Activated T-helper 1 cell treated with anti-CD3 and anti-CD28 coated beads, Interleukin-12 subunit alpha, Interleukin-12 subunit beta, Interleukin-2, Interleukin-4 antibody, amounts not matched to agents 30 ng/mL and 10 ng/mL and 1 ng/mL, durations not matched to agents 14 hours and 24 hours and 36 hours (primary cell): ENCODE measurements around the gene SMAD4. TPM values are rescaled to one million over a fixed set of nuclear protein-coding genes. Genes with fewer than 3 reads are reported as not detected.

Experiments
- DNase-seq: peaks from one replicate; pipeline ENCODE4 v3.0.0; 2021; ENCODE audit warnings: low spot score
- H3K27ac Mint-ChIP-seq: one replicate; pipeline ENCODE4 v1.8.0; 2021; ENCODE audit warnings: mild to moderate bottlenecking, mixed read lengths
- H3K27me3 Mint-ChIP-seq: one replicate; pipeline ENCODE4 v1.8.0; 2022; ENCODE audit warnings: mild to moderate bottlenecking, moderate library complexity, mixed read lengths; ENCODE audit not compliant: insufficient read depth
- H3K36me3 Mint-ChIP-seq: one replicate; pipeline ENCODE4 v1.8.0; 2021; ENCODE audit warnings: low read depth, mixed read lengths
- H3K4me1 Mint-ChIP-seq: one replicate; pipeline ENCODE4 v1.8.0; 2021; ENCODE audit warnings: low read depth, mixed read lengths
- H3K4me3 Mint-ChIP-seq: one replicate; pipeline ENCODE4 v1.8.0; 2021; ENCODE audit warnings: mild to moderate bottlenecking, moderate library complexity, mixed read lengths
- H3K9me3 Mint-ChIP-seq: one replicate; pipeline ENCODE4 v1.8.0; 2021; ENCODE audit warnings: mixed read lengths
- intact Hi-C: fragments of 100-400 bp; cut with micrococcal nuclease; formaldehyde crosslinking; loops from one replicate; pipeline ENCODE4 v1.15.1; 2024
- total RNA-seq: library from RNA; stranded (reverse); gene quantifications from 2 replicates; pipeline ENCODE4 v1.2.3, GENCODE V29; 2022

The SMAD4 gene
- total RNA-seq, 1 donor from 2014 or later: 84.4 TPM

DNA sequence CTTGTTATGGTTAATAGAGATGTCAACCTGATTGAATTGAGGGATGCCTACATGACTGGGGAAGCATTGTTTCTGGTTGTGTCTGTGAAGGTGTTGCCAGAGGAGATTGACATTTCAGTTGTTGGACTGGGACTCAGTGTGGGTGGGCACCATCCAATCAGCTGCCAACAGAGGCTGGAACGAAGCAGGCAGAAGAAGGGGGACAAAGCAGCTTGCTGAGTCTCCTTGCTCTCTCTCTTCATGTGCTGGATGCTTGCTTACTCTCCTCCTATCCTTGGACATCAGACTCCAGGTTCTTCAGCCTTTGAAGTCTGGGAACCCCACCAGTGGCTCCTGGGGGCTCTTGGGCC, 22.2 kb upstream of the SMAD4 start:
- no peak for DNase-seq
- no peak overlapping the region for H3K4me3 Mint-ChIP-seq
- no peak overlapping the region for H3K27ac Mint-ChIP-seq
- no peaks in the 10 kb centered on the region for H3K9me3 Mint-ChIP-seq
- H3K27me3 Mint-ChIP-seq: peaks cover 5% of the 10 kb centered on the region
- intact Hi-C loops: no loop called here
- H3K36me3 Mint-ChIP-seq: no peaks in the 10 kb centered on the region
- no peaks in the 10 kb centered on the region for H3K4me1 Mint-ChIP-seq

DNA sequence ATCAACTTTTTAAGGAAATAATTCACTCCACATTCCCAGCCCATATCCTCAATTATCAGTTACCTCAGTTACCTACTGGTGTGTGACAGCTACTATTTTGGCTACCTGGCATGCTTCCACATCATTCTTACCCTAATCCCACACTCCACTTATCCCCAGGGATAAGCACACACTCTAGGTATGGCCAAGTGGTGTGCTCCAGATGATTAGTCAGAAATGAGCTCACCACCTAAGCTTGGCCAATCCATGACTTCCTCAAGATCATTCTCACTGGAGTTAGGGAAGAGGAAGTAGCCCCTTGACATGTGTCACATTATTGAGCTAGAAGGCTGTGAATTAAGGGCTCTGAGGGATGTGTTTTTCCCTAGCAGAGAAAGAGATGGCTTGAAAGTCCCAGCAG, 20.9 kb upstream of the SMAD4 start:
- H3K9me3 Mint-ChIP-seq: no peaks in the 10 kb centered on the region
- DNase-seq: no peak
- H3K27ac Mint-ChIP-seq: no peak overlapping the region
- H3K27me3 Mint-ChIP-seq: peaks cover 5% of the 10 kb centered on the region
- no peaks in the 10 kb centered on the region for H3K36me3 Mint-ChIP-seq
- H3K4me1 Mint-ChIP-seq: no peaks in the 10 kb centered on the region
- H3K4me3 Mint-ChIP-seq: no peak overlapping the region
- intact Hi-C loops: no loop called here

DNA sequence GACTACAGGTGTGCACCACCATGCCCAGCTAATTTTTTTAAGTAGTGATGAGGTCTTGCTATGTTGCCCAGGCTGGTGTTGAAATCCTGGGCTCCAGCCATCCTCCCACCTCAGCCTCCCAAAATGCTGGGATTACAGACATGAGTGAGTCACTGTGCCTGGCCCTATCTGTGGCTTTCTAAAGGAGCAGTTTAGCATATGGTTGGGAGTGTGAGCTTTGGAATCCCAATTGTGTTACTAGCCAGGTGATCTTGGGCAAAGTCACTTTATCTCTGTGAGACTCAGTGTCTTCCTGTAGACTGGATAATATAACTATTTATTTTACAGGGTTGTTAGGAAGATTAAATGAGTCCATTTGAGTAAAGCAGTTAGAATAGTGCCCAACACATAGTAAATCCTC, 19.8 kb upstream of the SMAD4 start:
- H3K9me3 Mint-ChIP-seq: no peaks in the 10 kb centered on the region
- H3K4me1 Mint-ChIP-seq: no peaks in the 10 kb centered on the region
- intact Hi-C loops: no loop called here
- H3K27me3 Mint-ChIP-seq: peaks cover 5% of the 10 kb centered on the region
- H3K27ac Mint-ChIP-seq: no peak overlapping the region
- DNase-seq: no peak
- no peaks in the 10 kb centered on the region for H3K36me3 Mint-ChIP-seq
- no peak overlapping the region for H3K4me3 Mint-ChIP-seq

DNA sequence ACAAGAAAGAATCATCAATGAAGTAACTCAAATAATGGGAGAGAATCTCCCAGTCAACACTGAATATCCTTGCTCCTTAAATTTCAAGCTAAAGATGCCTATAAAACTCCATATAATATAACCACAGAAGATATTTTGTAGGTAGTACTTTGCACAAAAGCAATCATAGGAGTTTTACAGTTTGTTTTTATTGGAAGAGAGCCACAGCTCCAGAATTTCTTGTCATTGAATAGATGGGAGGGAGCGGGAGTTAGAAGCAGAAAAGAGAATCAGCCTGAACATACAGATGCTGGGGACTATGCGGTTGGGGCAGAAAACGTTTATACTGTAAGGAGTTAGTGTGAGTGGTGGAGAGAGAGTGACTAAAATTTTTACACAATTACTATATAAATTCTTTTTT, 18.3 kb upstream of the SMAD4 start:
- H3K4me3 Mint-ChIP-seq: no peak overlapping the region
- intact Hi-C loops: no loop called here
- H3K27me3 Mint-ChIP-seq: peaks cover 5% of the 10 kb centered on the region
- H3K9me3 Mint-ChIP-seq: no peaks in the 10 kb centered on the region
- no peaks in the 10 kb centered on the region for H3K4me1 Mint-ChIP-seq
- no peak overlapping the region for H3K27ac Mint-ChIP-seq
- peaks cover 1% of the 10 kb centered on the region for H3K36me3 Mint-ChIP-seq
- DNase-seq: no peak

DNA sequence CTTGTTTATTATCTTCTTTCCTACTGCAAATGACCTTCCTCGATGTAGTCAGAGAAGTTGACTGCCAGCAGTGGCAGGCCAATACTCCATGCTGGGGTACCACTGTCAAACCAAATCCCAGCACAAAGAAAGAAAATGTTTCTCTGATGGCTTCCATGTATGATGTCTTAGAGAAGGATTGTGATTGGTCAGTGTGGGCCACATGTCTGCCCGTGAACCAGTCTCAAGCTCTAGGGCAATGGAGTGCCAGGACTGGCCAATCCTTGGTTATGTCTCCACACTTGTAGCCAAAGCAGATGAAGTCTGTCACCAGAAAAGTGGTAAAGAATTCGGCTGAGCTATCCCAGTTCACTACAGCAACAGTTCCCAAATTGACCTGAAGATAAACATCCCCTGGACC, 17.6 kb upstream of the SMAD4 start:
- Mint-ChIP-seq H3K27ac (no peak overlapping the region), H3K4me3 (no peak overlapping the region), H3K36me3 (peaks cover 1% of the 10 kb centered on the region), H3K4me1 (no peaks in the 10 kb centered on the region), H3K27me3 (peaks cover 5% of the 10 kb centered on the region), H3K9me3 (no peaks in the 10 kb centered on the region)
- intact Hi-C loops: no loop called here
- no peak for DNase-seq

DNA sequence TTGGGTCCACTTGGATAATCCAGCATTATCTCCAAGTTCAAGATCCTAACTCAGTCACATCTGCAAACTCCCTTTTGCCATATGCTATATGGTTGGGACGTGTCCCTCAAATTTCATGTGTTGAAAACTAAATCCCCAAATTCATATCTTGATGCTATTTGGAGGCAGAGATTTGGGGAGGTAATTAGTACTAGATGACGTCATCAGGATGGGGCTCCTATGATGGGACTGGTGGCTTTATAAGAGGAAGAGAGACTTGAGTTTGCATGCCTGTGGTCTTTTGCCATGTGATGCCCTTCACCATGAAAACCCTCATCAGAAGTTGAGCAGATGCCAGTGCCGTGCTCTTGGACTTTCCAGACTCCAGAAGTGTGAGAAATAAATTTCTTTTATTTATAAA, 16.8 kb upstream of the SMAD4 start:
- peaks cover 1% of the 10 kb centered on the region for H3K36me3 Mint-ChIP-seq
- H3K27ac Mint-ChIP-seq: no peak overlapping the region
- no peaks in the 10 kb centered on the region for H3K9me3 Mint-ChIP-seq
- peaks cover 5% of the 10 kb centered on the region for H3K27me3 Mint-ChIP-seq
- no peaks in the 10 kb centered on the region for H3K4me1 Mint-ChIP-seq
- no peak for DNase-seq
- H3K4me3 Mint-ChIP-seq: no peak overlapping the region
- intact Hi-C loops: no loop called here

DNA sequence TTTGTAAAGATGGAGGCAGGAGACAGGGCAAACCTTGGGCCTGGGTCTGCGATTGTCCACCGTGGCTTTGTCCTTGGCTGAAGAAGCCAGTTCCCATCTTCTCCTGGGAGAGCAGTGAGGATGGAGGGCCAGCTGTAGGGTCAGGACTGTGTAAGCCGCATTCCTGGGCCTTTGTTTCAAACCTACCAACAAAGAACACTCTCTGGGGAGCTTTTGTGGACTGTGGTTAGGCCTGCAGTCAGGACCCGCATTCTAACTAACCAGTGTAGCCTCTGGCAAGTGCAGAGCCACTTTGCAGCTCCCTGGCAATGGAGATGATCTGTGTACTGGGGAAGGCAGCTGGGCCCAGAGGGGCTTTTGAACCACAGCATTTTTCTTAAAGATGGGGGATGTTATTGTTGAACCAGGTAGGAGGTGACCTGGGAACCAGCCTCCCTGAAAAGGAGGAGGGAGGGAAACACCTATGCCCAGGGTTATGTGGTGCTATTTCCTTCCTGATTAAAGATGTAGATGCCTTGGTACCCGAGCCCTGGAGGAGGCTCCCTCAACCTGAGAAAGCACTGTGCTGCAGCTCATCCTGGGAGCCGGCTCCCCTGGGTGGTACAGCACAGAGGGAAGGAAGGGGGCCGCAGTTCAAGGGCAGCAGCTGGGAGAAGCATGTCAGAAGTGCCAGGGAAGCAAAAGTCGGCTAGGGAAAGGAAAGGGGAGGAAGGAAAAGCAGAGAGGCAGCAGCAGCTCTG, 12.7 kb upstream of the SMAD4 start:
- peaks cover 1% of the 10 kb centered on the region for H3K36me3 Mint-ChIP-seq

DNA sequence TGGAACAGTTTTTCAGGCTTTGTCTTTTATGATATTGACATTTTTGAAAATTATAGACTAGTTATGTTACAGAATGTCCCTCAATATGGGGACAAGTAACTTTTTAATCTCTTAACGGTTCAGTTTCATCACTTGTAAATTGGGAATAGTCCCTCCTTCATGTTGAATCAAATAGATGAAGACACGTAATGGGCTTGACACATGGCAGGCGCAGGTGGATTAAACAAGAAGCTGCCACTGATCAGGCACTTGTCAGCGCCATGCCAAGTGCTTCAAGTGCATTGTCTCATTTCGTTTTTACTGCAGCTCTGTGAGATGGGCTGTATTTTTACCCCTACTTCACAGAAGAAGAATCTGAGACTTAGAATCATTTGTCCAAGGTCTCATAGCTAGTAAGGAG, 9.5 kb upstream of the SMAD4 start:
- Mint-ChIP-seq H3K4me1 (no peaks in the 10 kb centered on the region), H3K9me3 (peaks cover 5% of the 10 kb centered on the region), H3K36me3 (peaks cover 5% of the 10 kb centered on the region), H3K27ac (no peak overlapping the region), H3K4me3 (no peak overlapping the region), H3K27me3 (no peaks in the 10 kb centered on the region)
- no peak for DNase-seq
- intact Hi-C loops: no loop called here

More for the DNA sequence above, 12.7 kb upstream of the SMAD4 start:
- no peaks in the 10 kb centered on the region for H3K9me3 Mint-ChIP-seq
- H3K27ac Mint-ChIP-seq: no peak overlapping the region
- H3K4me3 Mint-ChIP-seq: no peak overlapping the region
- H3K27me3 Mint-ChIP-seq: no peaks in the 10 kb centered on the region
- no peaks in the 10 kb centered on the region for H3K4me1 Mint-ChIP-seq
- intact Hi-C loops: no loop called here
- no peak for DNase-seq

DNA sequence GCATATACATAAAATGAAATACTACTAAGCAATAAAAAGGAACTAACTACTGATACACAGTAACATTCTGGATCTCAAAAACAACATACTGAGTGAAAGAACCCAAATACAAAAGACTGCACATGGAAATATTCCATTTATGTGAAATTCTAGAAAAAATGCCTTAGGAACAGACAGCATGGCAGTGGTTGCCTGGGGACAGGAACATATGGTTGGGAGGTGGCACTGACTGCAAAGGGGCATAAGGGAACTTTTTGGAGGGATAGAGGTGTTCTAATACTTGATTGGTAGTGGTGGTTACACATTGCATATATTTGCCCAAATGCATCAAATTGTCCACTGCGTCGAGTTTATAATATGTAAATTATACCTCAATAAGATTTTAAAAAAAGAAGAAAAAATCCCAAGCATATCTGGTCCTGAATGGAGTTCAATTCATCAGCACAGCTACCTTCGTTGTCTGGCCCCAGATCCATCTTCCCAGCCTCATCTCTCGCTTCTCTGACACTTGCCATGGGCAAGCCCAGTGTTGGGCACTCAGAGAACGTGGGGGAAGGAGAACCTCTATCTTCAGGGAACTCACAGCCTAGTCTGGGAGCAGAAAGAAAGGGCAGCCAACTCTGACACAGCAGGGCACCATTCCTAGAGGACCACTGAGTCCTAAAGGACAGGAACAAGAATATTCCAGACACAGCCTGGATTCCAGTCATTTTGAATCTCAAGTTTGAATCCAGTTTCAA, 8.6 kb upstream of the SMAD4 start:
- H3K4me3 Mint-ChIP-seq: no peak overlapping the region
- intact Hi-C loops: no loop called here
- no peak overlapping the region for H3K27ac Mint-ChIP-seq

DNA sequence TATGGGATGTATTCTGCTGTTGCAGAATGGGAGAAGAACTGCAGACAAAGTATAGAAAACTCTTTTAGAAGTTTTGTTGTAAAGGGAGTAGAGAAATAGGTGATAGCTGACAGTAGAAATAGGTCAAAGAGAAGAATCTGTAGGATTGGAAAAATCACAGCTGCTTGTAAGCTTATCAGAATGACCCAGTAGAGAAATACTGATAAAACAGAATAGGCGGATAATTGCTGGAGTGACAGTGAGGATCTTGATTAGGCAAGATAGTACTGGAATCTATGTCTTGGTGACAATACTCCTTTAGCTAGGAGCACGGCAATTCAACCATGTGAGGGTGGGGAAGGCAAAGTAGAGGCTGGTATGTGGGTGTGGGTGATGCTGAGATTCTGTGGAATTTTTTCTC, 4.5 kb upstream of the SMAD4 start:
- DNase-seq: no peak
- Mint-ChIP-seq H3K36me3 (peaks cover 5% of the 10 kb centered on the region), H3K9me3 (peaks cover 5% of the 10 kb centered on the region), H3K27me3 (no peaks in the 10 kb centered on the region), H3K27ac (no peak overlapping the region), H3K4me1 (peaks cover 19% of the 10 kb centered on the region), H3K4me3 (no peak overlapping the region)
- intact Hi-C loops: no loop called here

More for the DNA sequence above, 8.6 kb upstream of the SMAD4 start:
- H3K4me1 Mint-ChIP-seq: no peaks in the 10 kb centered on the region
- H3K9me3 Mint-ChIP-seq: peaks cover 5% of the 10 kb centered on the region
- H3K27me3 Mint-ChIP-seq: no peaks in the 10 kb centered on the region
- H3K36me3 Mint-ChIP-seq: peaks cover 5% of the 10 kb centered on the region
- DNase-seq: no peak

DNA sequence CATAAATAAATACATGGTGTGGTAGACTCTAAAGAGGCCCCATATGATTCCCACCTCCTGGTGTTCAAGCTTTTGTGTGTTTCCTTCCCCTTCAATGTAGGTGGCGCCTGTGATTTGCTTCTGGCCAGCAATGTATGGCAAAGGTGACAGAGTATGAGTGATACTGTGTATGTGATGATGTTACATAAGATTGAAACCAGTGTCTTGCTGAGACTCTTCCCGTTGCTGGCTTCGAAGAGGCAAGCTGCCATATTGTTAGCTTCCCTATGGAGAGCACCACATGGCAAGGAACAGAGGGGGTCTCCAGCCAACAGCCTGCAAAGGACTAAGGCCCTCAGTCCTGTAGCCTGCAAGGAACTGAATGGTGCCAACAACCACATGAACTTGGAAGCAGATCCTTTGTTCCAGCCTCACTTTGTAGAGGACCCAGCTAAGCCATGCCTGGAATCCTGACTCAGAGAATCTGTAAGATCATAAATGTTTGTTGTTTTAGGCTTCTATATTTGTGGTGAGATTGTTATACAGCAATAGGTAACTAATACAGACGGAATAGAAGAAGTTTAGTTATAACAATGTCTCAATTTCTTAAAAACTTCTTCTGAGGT, 1.7 kb upstream of the SMAD4 start:
- Mint-ChIP-seq H3K4me3 (peak overlapping the region; percentile 94), H3K4me1 (peaks cover 44% of the 10 kb centered on the region), H3K9me3 (peaks cover 3% of the 10 kb centered on the region), H3K27ac (peak overlapping the region; percentile 24), H3K36me3 (peaks cover 4% of the 10 kb centered on the region), H3K27me3 (no peaks in the 10 kb centered on the region)
- intact Hi-C loops: no loop called here
- no peak for DNase-seq

DNA sequence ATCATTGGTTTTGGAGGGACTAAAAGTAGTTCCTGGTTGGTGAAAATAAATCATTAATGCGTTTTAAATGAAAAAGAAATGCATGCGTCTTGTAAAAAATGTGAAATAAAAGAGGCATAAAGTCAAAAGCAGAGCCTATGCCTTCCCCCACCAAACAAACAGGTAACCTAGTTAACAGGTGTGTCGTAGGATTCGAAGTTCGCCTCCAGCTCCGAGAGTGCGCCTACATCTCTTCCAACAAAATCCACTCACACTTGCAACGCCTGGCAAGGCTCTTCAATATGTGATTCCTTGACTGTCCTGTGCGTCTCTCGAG, 677 bp upstream of the SMAD4 start:
- peak overlapping the region; percentile 94 for H3K4me3 Mint-ChIP-seq
- intact Hi-C loops: no loop called here
- no peak for DNase-seq
- H3K9me3 Mint-ChIP-seq: no peaks in the 10 kb centered on the region
- peaks cover 49% of the 10 kb centered on the region for H3K4me1 Mint-ChIP-seq
- peak overlapping the region; percentile 96 for H3K27ac Mint-ChIP-seq
- no peaks in the 10 kb centered on the region for H3K27me3 Mint-ChIP-seq
- peaks cover 3% of the 10 kb centered on the region for H3K36me3 Mint-ChIP-seq

DNA sequence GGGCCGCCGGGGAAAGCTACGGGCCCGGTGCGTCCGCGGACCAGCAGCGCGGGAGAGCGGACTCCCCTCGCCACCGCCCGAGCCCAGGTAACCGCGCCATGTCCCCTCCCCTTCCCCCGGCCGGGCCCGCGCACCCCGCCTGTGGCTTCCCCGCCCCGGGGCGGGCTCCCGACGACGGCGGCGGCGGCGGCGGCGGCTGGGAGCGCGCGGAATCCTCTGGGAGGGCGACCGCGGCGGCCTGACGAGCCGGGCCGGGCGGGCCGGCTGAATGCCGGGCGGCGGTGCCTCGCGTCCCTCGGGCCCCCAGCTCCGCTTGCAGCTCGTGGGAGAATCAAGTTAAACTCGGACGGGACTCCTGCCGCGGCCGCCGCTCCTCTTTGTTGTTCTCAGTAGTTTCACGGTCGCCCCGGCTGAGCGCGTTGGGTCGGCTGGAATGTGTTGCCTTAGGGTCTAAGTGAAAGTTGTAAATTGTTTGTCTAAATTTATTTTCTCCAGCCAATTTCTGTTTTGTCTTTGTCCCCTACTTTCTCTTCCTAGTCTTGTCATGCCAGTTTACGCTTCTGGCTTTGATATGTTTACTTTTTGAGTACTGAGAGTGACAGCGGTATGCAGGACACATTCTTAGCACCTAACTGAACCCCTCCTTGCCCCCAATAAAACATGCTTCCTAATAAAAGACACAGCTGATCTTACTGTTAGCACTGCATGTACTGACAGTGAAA, 685 bp downstream of the SMAD4 start:
- peak overlapping the region; percentile 93 for H3K27ac Mint-ChIP-seq
- DNase-seq: peak; percentile 65
- intact Hi-C loops: loop anchor here (1.0 to 10.0 kb wide), 9 partner anchors 9 to 1218 kb away; partner anchors contain the start of genes ACAA2, CXXC1, ELAC1 and MBD1
- no peaks in the 10 kb centered on the region for H3K9me3 Mint-ChIP-seq
- peaks cover 9% of the 10 kb centered on the region for H3K36me3 Mint-ChIP-seq
- H3K4me1 Mint-ChIP-seq: peaks cover 58% of the 10 kb centered on the region
- no peaks in the 10 kb centered on the region for H3K27me3 Mint-ChIP-seq
- peak overlapping the region; percentile 99 for H3K4me3 Mint-ChIP-seq
